Uterus (tissue), 4 donors: ENCODE measurements around the gene KIF3B. TPM values are rescaled to one million over a fixed set of nuclear protein-coding genes. Genes with fewer than 3 reads are reported as not detected.

Experiments
- DNase-seq, 2 donors: peaks; one replicate each; pipeline ENCODE4 v3.0.0-alpha.2; 2019 to 2020
- H3K27ac ChIP-seq, 2 donors: fragments of 200-600 bp; sonication (generic); 1 replicate in 1 of 2; 2 replicates in 1 of 2; pipeline ENCODE4 v1.5.1; 2016 to 2018
- H3K27me3 ChIP-seq, 2 donors: fragments of 200-600 bp; sonication (generic); one replicate each; pipeline ENCODE4 v1.5.1; 2018 to 2019; ENCODE audit warnings: control low read depth in 1 of 2
- H3K36me3 ChIP-seq, 2 donors: fragments of 200-600 bp; sonication (generic); one replicate each; pipeline ENCODE4 v1.5.1; 2019; ENCODE audit warnings: control low read depth in 1 of 2
- H3K4me1 ChIP-seq, 2 donors: fragments of 200-600 bp; sonication (generic); one replicate each; pipeline ENCODE4 v1.5.1; 2018 to 2019; ENCODE audit warnings: control low read depth in 1 of 2
- H3K4me3 ChIP-seq, 2 donors: fragments of 200-600 bp; sonication (generic); 1 replicate in 1 of 2; 2 replicates in 1 of 2; pipeline ENCODE4 v1.5.1; 2018 to 2019; ENCODE audit warnings: mild to moderate bottlenecking in 1 of 2
- H3K9me3 ChIP-seq, 2 donors: fragments of 200-600 bp; sonication (generic); one replicate each; pipeline ENCODE4 v1.5.1; 2019; ENCODE audit warnings: control low read depth in 1 of 2
- POLR2A ChIP-seq, 2 donors: fragments of 450-650 bp; IDR thresholded peaks; one replicate each; pipeline ENCODE4 v1.6.1; 2016; ENCODE audit warnings: antibody characterized with exemption in 2 of 2, mild to moderate bottlenecking in 1 of 2, moderate library complexity in 1 of 2
- intact Hi-C: fragments of 100-400 bp; cut with DNase I; formaldehyde crosslinking; loops from one replicate; pipeline ENCODE4 v1.15.1; 2023; ENCODE audit warnings: low total_unique reads
- total RNA-seq, 4 donors: library from RNA; depleted of rRNA in 3 of 4; stranded (reverse); fragments of >200 nt in 3 of 4; gene quantifications; one replicate each; pipeline versions ENCODE4 v1.1.0 to v1.2.4, GENCODE V29; 2014 to 2023
- TF ChIP-seq, protein P1 (sequence below), 4 experiments: fragments of 200-600 bp in 2 of 4; fragments of 450-650 bp in 2 of 4; sonication (generic) in 2 of 4; IDR thresholded peaks; one replicate each; pipeline ENCODE4 v1.5.1; 2016 to 2019; ENCODE audit warnings: antibody characterized with exemption in 4 of 4, mild to moderate bottlenecking in 2 of 4, moderate library complexity in 1 of 4
- donor health status: DM: yes; HTN: yes; CAD: no.

KIF3B gene
- total RNA-seq, 4 donors from 2014 or later, result 3.2 to 34.2 (median 16.7) TPM

DNA sequence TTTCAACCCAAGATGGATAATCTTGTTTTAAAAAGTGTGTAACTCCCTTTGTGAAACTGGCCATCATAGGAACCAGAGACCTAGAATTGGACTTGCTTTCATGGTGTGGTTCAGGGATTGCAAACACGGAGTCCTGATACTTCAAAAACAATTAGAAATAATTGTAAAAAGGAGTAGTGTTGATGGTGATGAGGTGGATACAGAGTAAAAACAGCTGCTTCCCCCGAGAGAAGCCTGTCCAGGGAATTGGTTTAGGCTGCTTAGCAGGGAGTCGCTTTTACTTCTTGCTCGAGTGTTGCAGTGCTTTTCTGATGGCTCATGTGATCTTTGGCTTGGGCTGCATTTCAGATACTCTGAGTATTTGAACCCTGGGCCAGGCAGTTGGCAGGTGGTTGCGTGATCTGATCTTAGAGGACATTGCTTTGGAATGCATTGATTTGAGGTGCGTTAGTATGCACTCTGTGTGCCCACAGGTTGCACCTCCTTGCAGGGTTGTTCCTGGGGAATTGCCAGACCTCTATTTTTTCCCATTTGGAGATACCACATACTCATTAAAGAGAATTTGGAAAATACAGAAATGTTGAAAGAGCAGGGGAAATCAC, 19.5 kb downstream of the KIF3B start:
- TF ChIP-seq POLR2A (IDR thresholded peaks at IDR 0.05), result no peak
- TF ChIP-seq, protein P1, sequence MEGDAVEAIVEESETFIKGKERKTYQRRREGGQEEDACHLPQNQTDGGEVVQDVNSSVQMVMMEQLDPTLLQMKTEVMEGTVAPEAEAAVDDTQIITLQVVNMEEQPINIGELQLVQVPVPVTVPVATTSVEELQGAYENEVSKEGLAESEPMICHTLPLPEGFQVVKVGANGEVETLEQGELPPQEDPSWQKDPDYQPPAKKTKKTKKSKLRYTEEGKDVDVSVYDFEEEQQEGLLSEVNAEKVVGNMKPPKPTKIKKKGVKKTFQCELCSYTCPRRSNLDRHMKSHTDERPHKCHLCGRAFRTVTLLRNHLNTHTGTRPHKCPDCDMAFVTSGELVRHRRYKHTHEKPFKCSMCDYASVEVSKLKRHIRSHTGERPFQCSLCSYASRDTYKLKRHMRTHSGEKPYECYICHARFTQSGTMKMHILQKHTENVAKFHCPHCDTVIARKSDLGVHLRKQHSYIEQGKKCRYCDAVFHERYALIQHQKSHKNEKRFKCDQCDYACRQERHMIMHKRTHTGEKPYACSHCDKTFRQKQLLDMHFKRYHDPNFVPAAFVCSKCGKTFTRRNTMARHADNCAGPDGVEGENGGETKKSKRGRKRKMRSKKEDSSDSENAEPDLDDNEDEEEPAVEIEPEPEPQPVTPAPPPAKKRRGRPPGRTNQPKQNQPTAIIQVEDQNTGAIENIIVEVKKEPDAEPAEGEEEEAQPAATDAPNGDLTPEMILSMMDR (IDR thresholded peaks at IDR 0.05), result no peak
- DNase-seq, result no peak
- no peak overlapping the region for H3K4me3 ChIP-seq
- no peaks in the 10 kb centered on the region for H3K27me3 ChIP-seq
- intact Hi-C loops, result no loop called here
- no peaks in the 10 kb centered on the region for H3K36me3 ChIP-seq
- H3K27ac ChIP-seq, result no peak overlapping the region
- no peaks in the 10 kb centered on the region for H3K9me3 ChIP-seq
- H3K4me1 ChIP-seq, result no peaks in the 10 kb centered on the region

DNA sequence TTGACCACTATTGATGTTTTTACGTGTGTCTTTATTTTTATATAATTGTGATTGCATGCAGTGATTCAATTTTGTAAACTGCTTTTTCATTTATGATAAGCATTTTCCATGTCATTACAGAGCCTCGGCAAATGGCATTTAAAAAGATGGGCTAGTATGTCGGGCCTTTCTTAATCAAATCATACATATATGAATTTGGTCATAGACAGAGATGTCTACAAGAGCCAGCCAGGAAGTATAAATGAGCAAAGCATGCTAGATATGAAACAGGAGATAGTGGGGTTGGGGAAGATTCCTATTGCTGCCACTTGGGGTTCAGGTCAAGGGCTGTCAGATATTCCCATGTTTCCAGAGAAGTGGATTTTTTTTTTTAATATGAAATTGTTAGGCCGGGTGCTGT, 20.0 kb downstream of the KIF3B start:
- DNase-seq, result no peak
- no peak overlapping the region for H3K4me3 ChIP-seq
- no peaks in the 10 kb centered on the region for H3K9me3 ChIP-seq
- no peak overlapping the region for H3K27ac ChIP-seq
- no peaks in the 10 kb centered on the region for H3K27me3 ChIP-seq
- TF ChIP-seq POLR2A (IDR thresholded peaks at IDR 0.05), result no peak
- TF ChIP-seq, protein P1 (IDR thresholded peaks at IDR 0.05), result no peak
- H3K36me3 ChIP-seq, result no peaks in the 10 kb centered on the region
- intact Hi-C loops, result no loop called here
- H3K4me1 ChIP-seq, result no peaks in the 10 kb centered on the region

DNA sequence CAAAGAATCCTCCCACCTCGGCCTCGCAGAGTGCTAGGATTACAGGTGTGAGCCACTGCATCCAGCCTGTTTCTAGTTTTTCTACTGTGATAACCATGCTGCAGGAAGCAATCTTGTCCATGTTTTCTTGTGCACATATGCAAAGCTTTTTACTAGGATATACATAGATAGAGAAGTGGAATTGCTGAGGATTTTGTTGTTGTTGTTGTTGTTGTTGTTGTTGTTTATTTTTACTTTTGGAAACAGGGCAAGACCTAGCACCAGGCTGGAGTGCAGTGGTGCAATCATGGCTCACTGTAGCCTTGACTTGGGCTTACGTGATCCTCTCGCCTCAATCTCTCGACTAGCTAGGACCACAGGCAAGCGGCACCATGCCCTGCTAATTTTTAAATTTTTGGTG, 23.2 kb downstream of the KIF3B start:
- Histone ChIP-seq H3K4me3 (no peak overlapping the region), H3K4me1 (no peaks in the 10 kb centered on the region), H3K27me3 (no peaks in the 10 kb centered on the region), H3K27ac (no peak overlapping the region), H3K36me3 (no peaks in the 10 kb centered on the region), H3K9me3 (no peaks in the 10 kb centered on the region)
- TF ChIP-seq, protein P1 (IDR thresholded peaks at IDR 0.05), result no peak
- TF ChIP-seq POLR2A (IDR thresholded peaks at IDR 0.05), result no peak
- DNase-seq, result no peak
- intact Hi-C loops, result no loop called here

DNA sequence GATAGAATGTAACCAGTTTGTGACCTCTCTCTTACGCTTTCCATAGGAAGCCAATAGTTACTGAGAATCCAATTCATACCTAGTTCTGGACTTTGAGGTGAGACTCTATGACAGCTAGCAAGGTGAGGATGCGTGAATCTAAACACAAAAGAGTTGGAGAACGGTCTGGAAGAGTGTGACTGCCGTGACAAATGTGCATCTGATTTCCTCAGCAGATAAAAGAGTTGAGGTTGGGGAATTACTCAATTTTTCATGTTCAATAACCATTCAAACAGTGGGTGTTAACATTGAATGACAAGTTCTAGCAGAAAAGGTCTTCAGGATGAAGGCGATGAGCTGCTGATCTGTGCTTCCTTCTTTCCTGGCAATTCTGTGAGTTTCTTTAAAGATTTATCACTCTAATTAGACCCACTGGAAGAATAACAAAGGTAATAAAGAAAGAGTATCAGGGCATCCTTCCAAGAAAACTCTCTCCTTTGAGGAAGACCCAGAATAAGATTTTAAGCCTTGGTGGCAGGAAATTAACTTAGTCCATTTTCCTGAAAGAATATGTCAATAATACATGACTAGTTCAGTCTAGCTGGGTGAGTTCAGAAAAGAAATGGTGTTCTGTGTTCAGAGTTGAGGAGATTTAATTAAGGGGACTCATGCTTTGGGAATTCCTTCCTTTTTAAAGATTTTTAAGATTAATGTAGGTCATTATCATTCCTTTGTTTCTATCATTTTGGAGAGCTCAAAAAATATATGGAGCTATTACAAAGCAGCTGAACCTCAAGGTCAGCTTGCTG, 24.5 kb downstream of the KIF3B start:
- Histone ChIP-seq H3K27ac (no peak overlapping the region), H3K9me3 (no peaks in the 10 kb centered on the region), H3K4me3 (no peak overlapping the region), H3K36me3 (no peaks in the 10 kb centered on the region), H3K27me3 (no peaks in the 10 kb centered on the region), H3K4me1 (no peaks in the 10 kb centered on the region)
- intact Hi-C loops, result no loop called here
- DNase-seq, result no peak
- no peak for TF ChIP-seq POLR2A (IDR thresholded peaks at IDR 0.05)
- TF ChIP-seq, protein P1 (IDR thresholded peaks at IDR 0.05), result no peak

DNA sequence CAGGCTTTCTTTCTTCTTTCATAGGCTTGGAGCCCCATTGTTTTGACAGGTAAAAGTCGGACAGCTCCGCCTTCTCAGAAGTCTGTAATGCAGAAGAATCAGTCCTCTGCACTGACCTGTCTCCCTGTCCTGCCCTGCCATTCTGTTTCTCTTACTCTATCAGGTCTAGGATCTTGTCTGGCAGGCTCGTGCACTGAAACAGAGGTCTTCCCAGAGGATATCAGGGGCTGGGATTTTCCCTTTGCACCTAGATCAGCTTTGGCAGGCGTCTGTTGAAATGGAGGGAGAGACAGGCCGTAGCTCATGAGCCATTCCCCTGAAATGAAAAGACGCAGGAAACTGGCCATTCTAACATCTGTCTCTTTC, 25.0 kb downstream of the KIF3B start:
- Histone ChIP-seq H3K27me3 (no peaks in the 10 kb centered on the region), H3K27ac (no peak overlapping the region), H3K9me3 (no peaks in the 10 kb centered on the region), H3K36me3 (no peaks in the 10 kb centered on the region), H3K4me1 (no peaks in the 10 kb centered on the region), H3K4me3 (no peak overlapping the region)
- intact Hi-C loops, result no loop called here
- no peak for DNase-seq
- no peak for TF ChIP-seq POLR2A (IDR thresholded peaks at IDR 0.05)
- TF ChIP-seq, protein P1 (IDR thresholded peaks at IDR 0.05), result no peak
